HEK293 (cell line): ENCODE data around the gene KIAA1755.

Experiments
- CTCF ChIA-PET: fragments of 350-600 bp; formaldehyde crosslinking; extraction: SDS; loops from one replicate; lab custom pipeline; 2021; ENCODE audit warnings: antibody characterized with exemption; lab: Yijun Ruan, JAX
- POLR2A ChIA-PET: fragments of 300-600 bp; formaldehyde crosslinking; extraction: SDS; loops from one replicate; lab custom pipeline; 2020; ENCODE audit warnings: antibody characterized with exemption, inconsistent platforms; lab: Yijun Ruan, JAX
- H3K27ac ChIP-seq: fragments of 200-500 bp; sonication (Bioruptor generic); 2 replicates; pipeline ENCODE4 v1.5.1; 2014; ENCODE audit warnings: low read depth, low read length, control low read depth, inconsistent platforms; ENCODE audit errors: extremely low read depth
- H3K36me3 ChIP-seq, 2 experiments: fragments of 200-500 bp in 1 of 2; sonication (Bioruptor generic) in 1 of 2; 1 replicate in 1 of 2; 2 replicates in 1 of 2; pipeline ENCODE4 v1.5.1; 2014 to 2017; ENCODE audit warnings: inconsistent platforms in 2 of 2, low read length in 2 of 2; ENCODE audit not compliant: control insufficient read depth in 2 of 2, insufficient read depth in 1 of 2
- H3K4me1 ChIP-seq: fragments of 200-500 bp; sonication (Bioruptor generic); 2 replicates; pipeline ENCODE4 v1.5.1; 2014; ENCODE audit warnings: mild to moderate bottlenecking, low read length, inconsistent platforms; ENCODE audit not compliant: control insufficient read depth, insufficient read depth
- H3K4me3 ChIP-seq: 2 replicates; pipeline ENCODE4 v1.5.1; 2011; ENCODE audit warnings: low read depth, mild to moderate bottlenecking, control low read depth, low read length, moderate library complexity
- H3K9me3 ChIP-seq: fragments of 200-500 bp; sonication (Bioruptor generic); 2 replicates; pipeline ENCODE4 v1.5.1; 2014; ENCODE audit warnings: low read depth, low read length, inconsistent platforms; ENCODE audit not compliant: control insufficient read depth, insufficient read depth
- BCL6B ChIP-seq: fragments of 450-650 bp; formaldehyde crosslinking; IDR thresholded peaks from 2 replicates; pipeline ENCODE4 v1.5.1; 2017; ENCODE audit warnings: missing biosample characterization, missing genetic modification characterization
- GLIS2 ChIP-seq: fragments of 450-650 bp; formaldehyde crosslinking; IDR thresholded peaks from 2 replicates; pipeline ENCODE4 v1.5.1; 2016; ENCODE audit warnings: missing biosample characterization, missing genetic modification characterization
- KLF17 ChIP-seq: fragments of 450-650 bp; formaldehyde crosslinking; IDR thresholded peaks from 2 replicates; pipeline ENCODE4 v1.5.1; 2016; ENCODE audit warnings: missing biosample characterization, missing genetic modification characterization
- YY2 ChIP-seq: fragments of 450-650 bp; formaldehyde crosslinking; IDR thresholded peaks from 2 replicates; pipeline ENCODE4 v1.5.1; 2016; ENCODE audit warnings: missing biosample characterization, missing genetic modification characterization
- ZBTB1 ChIP-seq: fragments of 450-650 bp; formaldehyde crosslinking; IDR thresholded peaks from 2 replicates; pipeline ENCODE4 v1.5.1; 2016; ENCODE audit warnings: missing biosample characterization, missing genetic modification characterization
- ZBTB20 ChIP-seq: fragments of 450-650 bp; formaldehyde crosslinking; IDR thresholded peaks from 2 replicates; pipeline ENCODE4 v1.5.1; 2016; ENCODE audit warnings: missing biosample characterization, missing genetic modification characterization
- ZFP41 ChIP-seq: fragments of 450-650 bp; formaldehyde crosslinking; IDR thresholded peaks from 2 replicates; pipeline ENCODE4 v1.5.1; 2016; ENCODE audit warnings: missing biosample characterization, missing genetic modification characterization, borderline replicate concordance
- ZNF138 ChIP-seq: fragments of 450-650 bp; formaldehyde crosslinking; IDR thresholded peaks from 2 replicates; pipeline ENCODE4 v1.5.1; 2016; ENCODE audit warnings: missing biosample characterization, missing genetic modification characterization, borderline replicate concordance
- ZNF140 ChIP-seq: fragments of 450-650 bp; formaldehyde crosslinking; IDR thresholded peaks from 2 replicates; pipeline ENCODE4 v1.5.1; 2016; ENCODE audit warnings: missing biosample characterization, missing genetic modification characterization
- ZNF148 ChIP-seq: fragments of 450-650 bp; formaldehyde crosslinking; IDR thresholded peaks from 2 replicates; pipeline ENCODE4 v1.5.0; 2017; ENCODE audit warnings: missing biosample characterization, missing genetic modification characterization, borderline replicate concordance
- ZNF211 ChIP-seq: fragments of 450-650 bp; formaldehyde crosslinking; IDR thresholded peaks from 2 replicates; pipeline ENCODE4 v1.5.1; 2016; ENCODE audit warnings: low read depth, missing biosample characterization, missing genetic modification characterization
- ZNF214 ChIP-seq: fragments of 450-650 bp; formaldehyde crosslinking; IDR thresholded peaks from 2 replicates; pipeline ENCODE4 v1.5.1; 2017; ENCODE audit warnings: missing biosample characterization, mild to moderate bottlenecking, missing genetic modification characterization, borderline replicate concordance
- ZNF223 ChIP-seq: fragments of 450-650 bp; formaldehyde crosslinking; IDR thresholded peaks from 2 replicates; pipeline ENCODE4 v1.5.1; 2016; ENCODE audit warnings: missing biosample characterization, missing genetic modification characterization
- ZNF311 ChIP-seq: fragments of 450-650 bp; formaldehyde crosslinking; IDR thresholded peaks from 2 replicates; pipeline ENCODE4 v1.5.1; 2017; ENCODE audit warnings: missing biosample characterization, missing genetic modification characterization, borderline replicate concordance
- ZNF341 ChIP-seq: fragments of 450-650 bp; formaldehyde crosslinking; IDR thresholded peaks from 2 replicates; pipeline ENCODE4; 2016; ENCODE audit warnings: low read depth, missing biosample characterization, missing genetic modification characterization
- ZNF362 ChIP-seq: fragments of 450-650 bp; formaldehyde crosslinking; IDR thresholded peaks from 2 replicates; pipeline ENCODE4 v1.5.1; 2016; ENCODE audit warnings: missing biosample characterization, missing genetic modification characterization
- ZNF37A ChIP-seq: fragments of 450-650 bp; IDR thresholded peaks from 2 replicates; pipeline ENCODE4 v1.5.1; 2018; ENCODE audit warnings: missing biosample characterization, missing genetic modification characterization
- ZNF394 ChIP-seq: fragments of 450-650 bp; formaldehyde crosslinking; IDR thresholded peaks from 2 replicates; pipeline ENCODE4 v1.5.1; 2016; ENCODE audit warnings: missing biosample characterization, missing genetic modification characterization, mild to moderate bottlenecking, moderate library complexity, borderline replicate concordance
- ZNF398 ChIP-seq: fragments of 450-650 bp; formaldehyde crosslinking; IDR thresholded peaks from 2 replicates; pipeline ENCODE4 v1.5.1; 2017; ENCODE audit warnings: missing biosample characterization, missing genetic modification characterization
- ZNF843 ChIP-seq: fragments of 450-650 bp; formaldehyde crosslinking; IDR thresholded peaks from 2 replicates; pipeline ENCODE4 v1.5.1; 2016; ENCODE audit warnings: missing biosample characterization, missing genetic modification characterization
- ZXDB ChIP-seq: fragments of 450-650 bp; formaldehyde crosslinking; IDR thresholded peaks from 2 replicates; pipeline ENCODE4 v1.5.1; 2016; ENCODE audit warnings: missing biosample characterization, missing genetic modification characterization

Gene KIAA1755

GRCh38 chr20:38225900-38226263, 34.7 kb downstream of the KIAA1755 start (continued):
- TF ChIP-seq BCL6B (tag by site-specific recombination) (no peak), ZNF341 (tag by site-specific recombination) (no peak), ZXDB (tag by site-specific recombination) (no peak), ZNF398 (no peak), ZNF148 (tag by site-specific recombination) (no peak), ZNF37A (tag by site-specific recombination) (no peak)

GRCh38 chr20:38225240-38225899, 35.2 kb downstream of the KIAA1755 start:
- H3K4me1 ChIP-seq: no peaks in the 10 kb centered on the region
- no peaks in the 10 kb centered on the region for H3K36me3 ChIP-seq
- H3K4me3 ChIP-seq: no peak overlapping the region
- no peaks in the 10 kb centered on the region for H3K9me3 ChIP-seq
- H3K27ac ChIP-seq: no peak overlapping the region
- TF ChIP-seq ZNF843 (tag by site-specific recombination): no peak
- no peak for TF ChIP-seq ZNF214
- no peak for TF ChIP-seq ZNF394 (tag by site-specific recombination)
- no peak for TF ChIP-seq YY2
- no peak for TF ChIP-seq ZNF211 (tag by site-specific recombination)
- TF ChIP-seq ZNF362 (tag by site-specific recombination): no peak
- TF ChIP-seq ZNF311: no peak
- TF ChIP-seq ZNF223 (tag by site-specific recombination): no peak
- no peak for TF ChIP-seq KLF17 (tag by site-specific recombination)
- no peak for TF ChIP-seq ZNF138
- no peak for TF ChIP-seq ZBTB20 (tag by site-specific recombination)
- TF ChIP-seq ZFP41 (tag by site-specific recombination): no peak
- no peak for TF ChIP-seq GLIS2 (tag by site-specific recombination)
- no peak for TF ChIP-seq ZBTB1
- TF ChIP-seq ZNF140 (tag by site-specific recombination): no peak
- POLR2A ChIA-PET: no interaction called here
- CTCF ChIA-PET: interaction anchor here (0.6 to 9.9 kb wide), 7 partner anchors 38 to 661 kb away, joined by 3 to 220 read pairs (median 5); no protein-coding TSS in a partner anchor
